ENCODE data around the gene GAD1.

GAD1 gene

GRCh38 chr2:170817093-170818035 is 677 bp downstream of the GAD1 start:
- H4K91ac ChIP-seq (ENCODE audit: low read length), result no peak overlapping the region

GRCh38 chr2:170818036-170818751 is 1.5 kb downstream of the GAD1 start:
- DNase-seq, result no peak
- Histone ChIP-seq H3K4me2 (ENCODE audit: low read length, poor library complexity, severe bottlenecking) (peak overlapping the region; percentile 82), H3K9ac (ENCODE audit: low read length) (no peak overlapping the region), H3K14ac (ENCODE audit: low read length in 2 of 2) (no peak overlapping the region), H3K18ac (ENCODE audit: low read depth in 1 of 2, low read length in 2 of 2) (no peak overlapping the region), H4K91ac (ENCODE audit: low read length) (no peak overlapping the region), H3K27me3 (ENCODE audit: control insufficient read depth in 1 of 2, insufficient read depth in 1 of 2, low read length in 2 of 2) (peaks cover 98 to 99% of the 10 kb centered on the region in 2 experiments), H3K4ac (ENCODE audit: low read depth in 1 of 2, low read length in 2 of 2) (no peak overlapping the region), H3K36me3 (ENCODE audit: control insufficient read depth in 1 of 2, insufficient read depth in 2 of 2, low read depth in 1 of 2, low read length in 2 of 2) (no peaks in the 10 kb centered on the region), H3K79me1 (replicated peaks; ENCODE audit: low read length, poor library complexity, severe bottlenecking) (no peaks in the 10 kb centered on the region), H3K9me3 (ENCODE audit: control insufficient read depth, low read length) (no peaks in the 10 kb centered on the region), H4K8ac (ENCODE audit: low read length) (no peak overlapping the region), H2BK5ac (ENCODE audit: low read depth, low read length, poor library complexity, severe bottlenecking) (no peak overlapping the region), H3K27ac (ENCODE audit: low read length, poor library complexity, severe bottlenecking) (no peak overlapping the region), H3K4me1 (ENCODE audit: control insufficient read depth, insufficient read depth, low read depth, low read length) (peaks cover 38% of the 10 kb centered on the region), H2AFZ (ENCODE audit: low read depth, low read length) (no peak overlapping the region), H3K23ac (ENCODE audit: low read length in 2 of 2) (peak overlapping the region in 1 of 2 experiments; percentile 53), H2BK12ac (ENCODE audit: low read length in 2 of 2) (no peak overlapping the region), H2BK15ac (ENCODE audit: low read depth, poor library complexity, severe bottlenecking) (no peak overlapping the region), H3K4me3 (ENCODE audit: insufficient read depth in 1 of 2, low read depth in 1 of 2, low read length in 2 of 2) (peak overlapping the region in 1 of 2 experiments; percentile 12), H2BK120ac (ENCODE audit: low read depth, low read length) (no peak overlapping the region), H2AK5ac (ENCODE audit: low read length, severe bottlenecking) (no peak overlapping the region)
- WGBS, result under 1% methylated on average over 51 of the region's 60 CpGs

More at GRCh38 chr2:170817093-170818035, 677 bp downstream of the GAD1 start:
- DNase-seq, result peak; percentile 49
- no peak overlapping the region for H3K9ac ChIP-seq (ENCODE audit: low read length)
- no peak overlapping the region for H4K8ac ChIP-seq (ENCODE audit: low read length)
- H2BK120ac ChIP-seq (ENCODE audit: low read depth, low read length), result no peak overlapping the region
- no peaks in the 10 kb centered on the region for H3K79me1 ChIP-seq (replicated peaks; ENCODE audit: low read length, poor library complexity, severe bottlenecking)
- no peak overlapping the region for H2BK15ac ChIP-seq (ENCODE audit: low read depth, poor library complexity, severe bottlenecking)
- peak overlapping the region; percentile 30 to 65 for H3K4me3 ChIP-seq (ENCODE audit: insufficient read depth in 1 of 2, low read depth in 1 of 2, low read length in 2 of 2)
- H3K27ac ChIP-seq (ENCODE audit: low read length, poor library complexity, severe bottlenecking), result no peak overlapping the region
- H3K14ac ChIP-seq (ENCODE audit: low read length in 2 of 2), result no peak overlapping the region
- H3K27me3 ChIP-seq (ENCODE audit: control insufficient read depth in 1 of 2, insufficient read depth in 1 of 2, low read length in 2 of 2), result peaks cover 94 to 95% of the 10 kb centered on the region in 2 experiments
- H2BK5ac ChIP-seq (ENCODE audit: low read depth, low read length, poor library complexity, severe bottlenecking), result no peak overlapping the region
- no peak overlapping the region for H3K23ac ChIP-seq (ENCODE audit: low read length in 2 of 2)
- no peak overlapping the region for H3K18ac ChIP-seq (ENCODE audit: low read depth in 1 of 2, low read length in 2 of 2)
- no peaks in the 10 kb centered on the region for H3K9me3 ChIP-seq (ENCODE audit: control insufficient read depth, low read length)
- under 1% methylated on average over 43 of the region's 69 CpGs for WGBS
- H2AK5ac ChIP-seq (ENCODE audit: low read length, severe bottlenecking), result no peak overlapping the region
- no peaks in the 10 kb centered on the region for H3K36me3 ChIP-seq (ENCODE audit: control insufficient read depth in 1 of 2, insufficient read depth in 2 of 2, low read depth in 1 of 2, low read length in 2 of 2)
- H2BK12ac ChIP-seq (ENCODE audit: low read length in 2 of 2), result no peak overlapping the region
- H2AFZ ChIP-seq (ENCODE audit: low read depth, low read length), result no peak overlapping the region
- H3K4me2 ChIP-seq (ENCODE audit: low read length, poor library complexity, severe bottlenecking), result peak overlapping the region; percentile 82
- peaks cover 34% of the 10 kb centered on the region for H3K4me1 ChIP-seq (ENCODE audit: control insufficient read depth, insufficient read depth, low read depth, low read length)
- no peak overlapping the region for H3K4ac ChIP-seq (ENCODE audit: low read depth in 1 of 2, low read length in 2 of 2)

GRCh38 chr2:170818752-170819470 is 2.2 kb downstream of the GAD1 start:
- DNase-seq, result no peak

More at GRCh38 chr2:170818752-170819470, 2.2 kb downstream of the GAD1 start:
- Histone ChIP-seq H2BK120ac (ENCODE audit: low read depth, low read length) (no peak overlapping the region), H3K4me3 (ENCODE audit: insufficient read depth in 1 of 2, low read depth in 1 of 2, low read length in 2 of 2) (no peak overlapping the region), H3K36me3 (ENCODE audit: control insufficient read depth in 1 of 2, insufficient read depth in 2 of 2, low read depth in 1 of 2, low read length in 2 of 2) (no peaks in the 10 kb centered on the region), H2AFZ (ENCODE audit: low read depth, low read length) (no peak overlapping the region), H3K27me3 (ENCODE audit: control insufficient read depth in 1 of 2, insufficient read depth in 1 of 2, low read length in 2 of 2) (peaks cover 96 to 99% of the 10 kb centered on the region in 2 experiments), H3K23ac (ENCODE audit: low read length in 2 of 2) (no peak overlapping the region), H3K9me3 (ENCODE audit: control insufficient read depth, low read length) (no peaks in the 10 kb centered on the region), H3K27ac (ENCODE audit: low read length, poor library complexity, severe bottlenecking) (no peak overlapping the region), H2BK12ac (ENCODE audit: low read length in 2 of 2) (no peak overlapping the region), H2BK5ac (ENCODE audit: low read depth, low read length, poor library complexity, severe bottlenecking) (no peak overlapping the region), H3K4ac (ENCODE audit: low read depth in 1 of 2, low read length in 2 of 2) (no peak overlapping the region), H3K18ac (ENCODE audit: low read depth in 1 of 2, low read length in 2 of 2) (no peak overlapping the region), H3K14ac (ENCODE audit: low read length in 2 of 2) (no peak overlapping the region), H4K91ac (ENCODE audit: low read length) (no peak overlapping the region), H3K4me2 (ENCODE audit: low read length, poor library complexity, severe bottlenecking) (peak overlapping the region; percentile 82), H3K9ac (ENCODE audit: low read length) (no peak overlapping the region), H2AK5ac (ENCODE audit: low read length, severe bottlenecking) (no peak overlapping the region), H2BK15ac (ENCODE audit: low read depth, poor library complexity, severe bottlenecking) (no peak overlapping the region), H3K4me1 (ENCODE audit: control insufficient read depth, insufficient read depth, low read depth, low read length) (peaks cover 44% of the 10 kb centered on the region), H3K79me1 (replicated peaks; ENCODE audit: low read length, poor library complexity, severe bottlenecking) (no peaks in the 10 kb centered on the region), H4K8ac (ENCODE audit: low read length) (no peak overlapping the region)
- 5% methylated on average over 22 of the region's 30 CpGs for WGBS
